ENCODE measurements around the gene COL20A1.

GRCh38 chr20:63319164-63320040 is 26.4 kb downstream of the COL20A1 start:
- TF ChIP-seq, protein P1, sequence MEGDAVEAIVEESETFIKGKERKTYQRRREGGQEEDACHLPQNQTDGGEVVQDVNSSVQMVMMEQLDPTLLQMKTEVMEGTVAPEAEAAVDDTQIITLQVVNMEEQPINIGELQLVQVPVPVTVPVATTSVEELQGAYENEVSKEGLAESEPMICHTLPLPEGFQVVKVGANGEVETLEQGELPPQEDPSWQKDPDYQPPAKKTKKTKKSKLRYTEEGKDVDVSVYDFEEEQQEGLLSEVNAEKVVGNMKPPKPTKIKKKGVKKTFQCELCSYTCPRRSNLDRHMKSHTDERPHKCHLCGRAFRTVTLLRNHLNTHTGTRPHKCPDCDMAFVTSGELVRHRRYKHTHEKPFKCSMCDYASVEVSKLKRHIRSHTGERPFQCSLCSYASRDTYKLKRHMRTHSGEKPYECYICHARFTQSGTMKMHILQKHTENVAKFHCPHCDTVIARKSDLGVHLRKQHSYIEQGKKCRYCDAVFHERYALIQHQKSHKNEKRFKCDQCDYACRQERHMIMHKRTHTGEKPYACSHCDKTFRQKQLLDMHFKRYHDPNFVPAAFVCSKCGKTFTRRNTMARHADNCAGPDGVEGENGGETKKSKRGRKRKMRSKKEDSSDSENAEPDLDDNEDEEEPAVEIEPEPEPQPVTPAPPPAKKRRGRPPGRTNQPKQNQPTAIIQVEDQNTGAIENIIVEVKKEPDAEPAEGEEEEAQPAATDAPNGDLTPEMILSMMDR (IDR thresholded peaks at IDR 0.05; ENCODE audit: insufficient read depth, low read depth, low read length), result no peak
- TF ChIP-seq EZH2 (IDR thresholded peaks at IDR 0.05; ENCODE audit: insufficient read depth, low read length), result no peak
